Pancreas (tissue), 10 donors: ENCODE results near the gene TOR1B. TPM values are rescaled to one million over a fixed set of nuclear protein-coding genes. Genes with fewer than 3 reads are reported as not detected.

Experiments used
- ATAC-seq, 4 donors: fragments of 200-7000 bp; cut with Tn5 transposase; one replicate each; pipeline versions ENCODE4 v1.8.0 to v1.9.1; 2020; ENCODE audit warnings: mild to moderate bottlenecking in 4 of 4, moderate library complexity in 4 of 4
- DNase-seq, 6 donors: peaks; one replicate each; pipeline ENCODE4 v3.0.0-alpha.2; 2020
- FAIRE-seq: peaks from 2 replicates; lab custom pipeline; 2012; peaks lifted over from hg19 to GRCh38; lab: Jason Lieb, UNC
- H3K27ac ChIP-seq, 4 donors: fragments of 200-600 bp; sonication (generic); 1 replicate in 3 of 4; 2 replicates in 1 of 4; pipeline versions ENCODE4 v1.5.0 to v1.8.0; 2020
- H3K27me3 ChIP-seq, 4 donors: fragments of 200-600 bp; one replicate each; pipeline ENCODE4 v1.8.0; 2021
- H3K36me3 ChIP-seq, 3 donors: fragments of 200-600 bp; sonication (generic) in 1 of 3; one replicate each; pipeline versions ENCODE4 v1.5.0 to v1.8.0; 2020 to 2021
- H3K4me1 ChIP-seq, 3 donors: fragments of 200-600 bp; one replicate each; pipeline ENCODE4 v1.8.0; 2021
- H3K4me3 ChIP-seq, 4 donors: fragments of 200-600 bp; sonication (generic) in 2 of 4; one replicate each; pipeline versions ENCODE4 v1.5.0 to v1.8.0; 2020 to 2021
- H3K9me3 ChIP-seq, 4 donors: fragments of 200-600 bp; one replicate each; pipeline ENCODE4 v1.8.0; 2021
- WGBS, 2 donors: extraction: QIAGEN DNeasy Blood & Tissue Kit; methylation state at CpG; one replicate each; pipeline ENCODE4 v1.1.7; 2013; 5-methylcytosine and 5-hydroxymethylcytosine counted together
- intact Hi-C, 3 donors: fragments of 100-400 bp; cut with DNase I; formaldehyde crosslinking; loops; one replicate each; pipeline versions ENCODE4 v1.11.1 to v1.14.2; 2022
- polyA plus RNA-seq, 2 donors: library from polyadenylated mRNA; stranded (reverse); fragments of 200-250 nt; gene quantifications; one replicate each; pipeline ENCODE4 v1.2.3, GENCODE V29; 2013
- total RNA-seq, 6 donors: library from RNA; stranded (reverse); fragmentation: NEBNext Ultra II Directional in 4 of 6; extraction: Animal tissue kit (Norgen Biotek cat#: 25700) in 4 of 6; gene quantifications; one replicate each; pipeline versions ENCODE4 v1.2.1 to v1.2.4, GENCODE V29; 2021 to 2023
- TF ChIP-seq, protein P1 (sequence below), 4 donors: fragments of 200-600 bp; sonication (generic) in 3 of 4; IDR thresholded peaks; one replicate each; pipeline versions ENCODE4 v1.5.0 to v1.8.0; 2021; ENCODE audit warnings: antibody characterized with exemption in 4 of 4
- donor health status: healthy with polysubstance abuse.
- donor health status: DM: no; HTN: no; CAD: no; lungs with moderate emphysema.
- donor health status: DM: no; HTN: no; CAD: no.
- donor health status: control.
- donor health status: control.
- donor health status: Bipolar disorder and iron deficiency.
- donor health status: DM: yes; HTN: yes; CAD: no.
- donor health status: DM: no; HTN: no; CAD: no.
- donor health status: DM: no; HTN: no; CAD: no.
- donor health status: DM: yes; HTN: yes; CAD: no.

Gene TOR1B
- total and polyA plus RNA-seq, 8 donors = 6.1 to 17.3 (median 11.2) TPM

DNA sequence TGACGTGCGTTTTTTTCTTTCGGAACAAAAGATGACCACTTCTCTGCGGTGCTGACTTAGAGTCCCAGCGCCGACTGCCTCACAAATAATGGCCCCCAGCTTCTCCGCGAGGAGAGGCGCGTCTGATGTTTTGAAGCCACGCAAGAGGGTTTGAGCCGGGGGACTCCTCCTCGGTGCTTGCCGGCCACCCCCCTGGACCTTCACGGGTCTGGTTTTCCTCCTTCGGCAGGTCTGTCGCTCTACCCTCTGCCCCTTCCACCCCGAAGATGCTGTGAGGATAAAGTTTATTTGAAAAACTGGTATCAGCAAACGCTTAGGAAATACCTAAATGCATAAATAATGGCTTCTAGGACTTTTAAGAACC lies 32.9 kb downstream of the TOR1B start:
- no peaks in the 10 kb centered on the region for H3K9me3 ChIP-seq
- ATAC-seq = no peak
- WGBS, 2 donors = 0 to 1% methylated on average over 19 of the region's 19 CpGs
- no peak for FAIRE-seq
- peaks cover 0 to 15% (median 5%) of the 10 kb centered on the region in 3 donors for H3K4me1 ChIP-seq
- peaks cover 0 to 13% (median 4%) of the 10 kb centered on the region in 3 donors for H3K36me3 ChIP-seq
- TF ChIP-seq, protein P1, sequence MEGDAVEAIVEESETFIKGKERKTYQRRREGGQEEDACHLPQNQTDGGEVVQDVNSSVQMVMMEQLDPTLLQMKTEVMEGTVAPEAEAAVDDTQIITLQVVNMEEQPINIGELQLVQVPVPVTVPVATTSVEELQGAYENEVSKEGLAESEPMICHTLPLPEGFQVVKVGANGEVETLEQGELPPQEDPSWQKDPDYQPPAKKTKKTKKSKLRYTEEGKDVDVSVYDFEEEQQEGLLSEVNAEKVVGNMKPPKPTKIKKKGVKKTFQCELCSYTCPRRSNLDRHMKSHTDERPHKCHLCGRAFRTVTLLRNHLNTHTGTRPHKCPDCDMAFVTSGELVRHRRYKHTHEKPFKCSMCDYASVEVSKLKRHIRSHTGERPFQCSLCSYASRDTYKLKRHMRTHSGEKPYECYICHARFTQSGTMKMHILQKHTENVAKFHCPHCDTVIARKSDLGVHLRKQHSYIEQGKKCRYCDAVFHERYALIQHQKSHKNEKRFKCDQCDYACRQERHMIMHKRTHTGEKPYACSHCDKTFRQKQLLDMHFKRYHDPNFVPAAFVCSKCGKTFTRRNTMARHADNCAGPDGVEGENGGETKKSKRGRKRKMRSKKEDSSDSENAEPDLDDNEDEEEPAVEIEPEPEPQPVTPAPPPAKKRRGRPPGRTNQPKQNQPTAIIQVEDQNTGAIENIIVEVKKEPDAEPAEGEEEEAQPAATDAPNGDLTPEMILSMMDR (IDR thresholded peaks at IDR 0.05) = no peak
- no peak for DNase-seq
- peak overlapping the region; percentile 93 to 99 (median 98) for H3K4me3 ChIP-seq
- intact Hi-C loops = no loop called here
- no peaks in the 10 kb centered on the region for H3K27me3 ChIP-seq
- peak overlapping the region; percentile 73 to 83 (median 78) for H3K27ac ChIP-seq

DNA sequence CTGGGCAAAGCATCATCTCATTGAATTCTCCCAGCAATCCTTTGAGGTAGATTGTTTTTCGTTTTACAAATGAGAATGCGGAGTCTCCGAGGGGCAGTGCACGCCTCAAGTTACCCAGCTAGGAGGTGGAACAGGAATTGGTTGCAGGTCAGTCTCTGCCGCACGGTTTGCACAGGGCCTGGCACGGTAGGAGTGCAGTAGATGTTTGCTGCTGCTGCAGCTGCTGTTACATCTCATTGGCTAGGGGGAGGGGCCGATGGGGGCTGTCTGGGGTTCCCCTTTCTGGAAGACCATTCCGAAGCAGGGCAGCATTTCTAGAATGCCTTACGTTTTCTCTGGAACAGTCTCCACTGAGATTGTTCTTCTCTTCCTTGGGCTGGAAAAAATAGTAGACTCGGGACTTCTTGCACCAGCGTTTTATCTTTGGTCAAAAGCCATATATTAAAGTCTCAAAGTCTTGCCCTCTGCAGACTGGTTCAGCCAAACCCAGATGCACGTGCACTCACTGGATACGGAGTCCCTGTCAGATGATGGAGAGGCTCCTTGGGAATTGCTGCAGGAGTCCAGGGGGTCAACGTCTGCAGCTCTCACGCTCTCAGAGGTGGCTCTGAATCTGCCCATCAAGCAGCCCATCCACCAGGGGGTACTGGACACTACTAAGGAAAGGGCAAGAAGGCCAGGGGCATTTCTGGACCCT lies 33.5 kb downstream of the TOR1B start:
- TF ChIP-seq, protein P1 (IDR thresholded peaks at IDR 0.05) = no peak
- H3K27me3 ChIP-seq = no peaks in the 10 kb centered on the region
- FAIRE-seq (no peak), ATAC-seq (no peak), DNase-seq (no peak)
- no peaks in the 10 kb centered on the region for H3K9me3 ChIP-seq
- H3K27ac ChIP-seq = no peak overlapping the region
- WGBS, 2 donors = 32 to 38% methylated on average over 16 of the region's 16 CpGs
- H3K4me3 ChIP-seq = peak overlapping the region in 3 of 4 donors; percentile 93 to 99 (median 98)
- H3K36me3 ChIP-seq = peaks cover 0 to 9% (median 0%) of the 10 kb centered on the region in 3 donors
- intact Hi-C loops = no loop called here
- peaks cover 0 to 15% (median 5%) of the 10 kb centered on the region in 3 donors for H3K4me1 ChIP-seq

DNA sequence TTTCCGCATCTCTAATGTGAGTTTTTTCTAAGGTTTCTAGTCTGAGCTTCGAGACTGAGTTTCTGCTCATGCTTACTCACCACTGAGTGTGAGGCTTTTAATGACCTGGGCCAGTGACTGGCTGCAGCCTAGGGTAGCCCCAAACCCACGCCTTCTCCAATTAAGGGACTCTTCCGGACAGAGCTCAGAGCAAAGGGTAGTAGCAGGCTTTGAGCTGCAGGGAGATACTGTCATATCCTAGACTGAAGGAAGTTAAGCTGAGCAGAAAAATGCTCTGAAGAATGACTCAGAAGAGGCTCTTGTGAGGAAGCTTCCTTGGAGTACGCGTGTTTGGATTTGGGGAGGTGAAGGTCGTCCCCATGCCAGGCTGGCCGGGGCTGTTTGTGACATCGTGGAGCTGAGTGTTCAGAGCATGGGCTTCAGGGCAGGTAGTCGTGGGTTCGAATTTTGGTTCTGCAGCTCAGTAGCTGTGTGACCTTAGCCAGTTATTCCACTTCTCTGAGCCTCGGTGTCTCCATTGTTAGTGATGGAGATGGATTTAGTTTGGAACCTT lies 35.8 kb downstream of the TOR1B start:
- no peak for FAIRE-seq
- no peaks in the 10 kb centered on the region for H3K9me3 ChIP-seq
- H3K4me1 ChIP-seq = peaks cover 0 to 14% (median 4%) of the 10 kb centered on the region in 3 donors
- no peak for DNase-seq
- no peaks in the 10 kb centered on the region for H3K36me3 ChIP-seq
- H3K4me3 ChIP-seq = no peak overlapping the region
- H3K27me3 ChIP-seq = no peaks in the 10 kb centered on the region
- intact Hi-C loops = no loop called here
- TF ChIP-seq, protein P1 (IDR thresholded peaks at IDR 0.05) = no peak
- no peak overlapping the region for H3K27ac ChIP-seq
- no peak for ATAC-seq
- 74 to 86% methylated on average over 12 of the region's 12 CpGs for WGBS, 2 donors

DNA sequence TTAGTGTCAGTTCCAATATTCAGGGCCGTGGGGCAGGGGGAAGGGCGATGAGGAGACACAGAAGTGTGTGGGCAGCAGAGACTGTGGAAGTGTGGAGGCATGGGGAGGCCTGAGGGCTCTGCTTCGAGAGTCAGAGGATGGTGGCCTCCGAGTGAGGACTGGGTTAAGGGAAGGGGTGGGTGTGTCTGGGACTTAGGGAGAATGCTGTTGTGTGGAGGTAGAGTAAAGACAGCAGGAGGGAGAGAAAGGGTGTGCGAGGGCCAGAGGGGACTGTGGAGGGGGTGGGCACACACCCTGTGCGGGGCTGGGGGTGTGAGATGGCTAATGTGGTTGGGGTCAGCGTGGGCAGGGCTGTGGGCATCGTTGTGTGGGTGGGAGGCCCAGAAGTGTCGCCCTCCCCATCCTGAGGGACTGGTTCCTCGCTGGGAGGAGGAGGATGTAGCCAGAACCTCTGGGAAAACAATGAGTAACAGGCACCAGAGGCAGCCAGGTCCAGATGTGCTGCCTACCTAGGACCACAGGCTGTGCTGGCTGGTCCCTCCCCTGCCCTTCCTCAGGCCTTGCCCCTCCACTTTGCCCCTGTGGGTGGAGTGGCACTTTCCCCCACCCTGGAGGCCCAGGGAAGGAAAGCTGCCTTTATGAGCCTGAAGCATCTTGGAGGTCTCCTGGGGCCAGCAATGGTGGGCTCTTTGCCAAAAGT lies 36.5 kb downstream of the TOR1B start:
- peaks cover 0 to 9% (median 0%) of the 10 kb centered on the region in 3 donors for H3K4me1 ChIP-seq
- FAIRE-seq = no peak
- ATAC-seq = no peak
- WGBS, 2 donors = 75 to 78% methylated on average over 7 to 10 of the region's 10 CpGs
- TF ChIP-seq, protein P1 (IDR thresholded peaks at IDR 0.05) = no peak
- H3K4me3 ChIP-seq = no peak overlapping the region
- no peaks in the 10 kb centered on the region for H3K36me3 ChIP-seq
- no peaks in the 10 kb centered on the region for H3K27me3 ChIP-seq
- no peaks in the 10 kb centered on the region for H3K9me3 ChIP-seq
- intact Hi-C loops = no loop called here
- DNase-seq = no peak
- no peak overlapping the region for H3K27ac ChIP-seq
